Upper lobe of right lung (tissue), 1 donor: Measurements from ENCODE around the gene DNAH8. TPM values are rescaled to one million over a fixed set of nuclear protein-coding genes. Genes with fewer than 3 reads are reported as not detected.

Experiments
- ATAC-seq: fragments of 200-7000 bp; cut with Tn5 transposase; one replicate; pipeline ENCODE4 v1.9.1; 2020; ENCODE audit warnings: mild to moderate bottlenecking, moderate library complexity
- DNase-seq: peaks from one replicate; pipeline ENCODE4 v3.0.0-alpha.2; 2020
- H3K27ac ChIP-seq: fragments of 200-600 bp; one replicate; pipeline ENCODE4 v1.8.0; 2022
- H3K27me3 ChIP-seq: fragments of 200-600 bp; one replicate; pipeline ENCODE4 v1.8.0; 2022; ENCODE audit warnings: mild to moderate bottlenecking
- H3K36me3 ChIP-seq: fragments of 200-600 bp; one replicate; pipeline ENCODE4 v1.8.0; 2022
- H3K4me1 ChIP-seq: fragments of 200-600 bp; one replicate; pipeline ENCODE4 v1.8.0; 2022
- H3K4me3 ChIP-seq: fragments of 200-600 bp; one replicate; pipeline ENCODE4 v1.8.0; 2022; ENCODE audit warnings: mild to moderate bottlenecking
- H3K9me3 ChIP-seq: fragments of 200-600 bp; one replicate; pipeline ENCODE4 v1.8.0; 2022
- CTCF ChIP-seq: fragments of 200-600 bp; IDR thresholded peaks from one replicate; pipeline ENCODE4 v1.8.0; 2022; ENCODE audit warnings: antibody characterized with exemption
- intact Hi-C: fragments of 100-400 bp; cut with DNase I; formaldehyde crosslinking; loops from one replicate; pipeline ENCODE4 v1.11.0; 2022
- total RNA-seq: library from RNA; stranded (reverse); fragmentation: NEBNext Ultra II Directional; extraction: Animal tissue kit (Norgen Biotek cat#: 25700); gene quantifications from one replicate; pipeline ENCODE4 v1.2.1, GENCODE V29; 2021
- donor health status: DM: no; HTN: yes; CAD: no; lungs with severe emphysema.

DNAH8 gene
- total RNA-seq, 1 donor from 2014 or later, result 0.17 TPM

DNA sequence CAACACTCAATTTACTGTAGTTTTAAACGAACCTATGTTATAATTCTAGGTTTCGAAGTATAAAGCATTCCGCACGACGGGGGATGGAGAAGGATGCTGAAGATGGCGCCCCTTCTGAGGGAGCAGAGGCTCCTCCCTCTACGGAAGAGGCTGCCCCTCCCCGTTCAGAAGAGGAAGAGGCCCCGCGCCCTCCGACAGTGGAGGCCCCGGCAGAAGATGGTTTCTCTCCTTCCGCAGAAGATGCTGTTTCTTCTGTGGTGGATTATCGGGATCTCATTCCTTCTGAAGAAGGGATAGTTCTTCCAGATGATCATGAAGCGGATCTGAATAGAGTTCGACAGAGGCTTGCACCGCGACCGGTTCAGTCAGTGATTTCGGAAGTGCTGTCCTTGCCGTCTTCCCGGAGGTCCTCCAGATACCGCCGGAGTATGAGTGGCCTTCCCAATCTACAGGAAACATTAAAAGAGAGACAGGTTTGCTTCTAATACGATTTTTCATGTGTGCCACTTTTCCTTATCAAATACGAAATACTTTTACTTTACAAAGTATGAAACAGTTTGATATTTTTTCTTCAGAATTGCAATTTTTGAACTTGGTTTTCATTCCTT, 7.7 kb downstream of the DNAH8 start:
- intact Hi-C loops, result no loop called here
- no peak for ATAC-seq
- Histone ChIP-seq H3K27ac (no peak overlapping the region), H3K4me3 (no peak overlapping the region), H3K36me3 (no peaks in the 10 kb centered on the region), H3K27me3 (no peaks in the 10 kb centered on the region), H3K4me1 (no peaks in the 10 kb centered on the region), H3K9me3 (no peaks in the 10 kb centered on the region)
- DNase-seq, result no peak
- no peak for TF ChIP-seq CTCF

- Histone ChIP-seq H3K36me3 (no peaks in the 10 kb centered on the region), H3K4me3 (no peak overlapping the region), H3K27me3 (no peaks in the 10 kb centered on the region), H3K27ac (no peak overlapping the region), H3K9me3 (no peaks in the 10 kb centered on the region), H3K4me1 (no peaks in the 10 kb centered on the region)
- DNase-seq (no peak), ATAC-seq (no peak)
- no peak for TF ChIP-seq CTCF
- intact Hi-C loops, result no loop called here
Measured at GRCh38 chr6:38723783-38724182, 8.7 kb downstream of the DNAH8 start.

GRCh38 chr6:38724343-38724742, 9.2 kb downstream of the DNAH8 start:
- no peak for TF ChIP-seq CTCF
- no peaks in the 10 kb centered on the region for H3K4me1 ChIP-seq
- no peaks in the 10 kb centered on the region for H3K9me3 ChIP-seq
- no peak overlapping the region for H3K27ac ChIP-seq
- no peak for ATAC-seq
- H3K27me3 ChIP-seq, result no peaks in the 10 kb centered on the region
- intact Hi-C loops, result no loop called here
- no peak overlapping the region for H3K4me3 ChIP-seq
- no peak for DNase-seq
- no peaks in the 10 kb centered on the region for H3K36me3 ChIP-seq

DNA sequence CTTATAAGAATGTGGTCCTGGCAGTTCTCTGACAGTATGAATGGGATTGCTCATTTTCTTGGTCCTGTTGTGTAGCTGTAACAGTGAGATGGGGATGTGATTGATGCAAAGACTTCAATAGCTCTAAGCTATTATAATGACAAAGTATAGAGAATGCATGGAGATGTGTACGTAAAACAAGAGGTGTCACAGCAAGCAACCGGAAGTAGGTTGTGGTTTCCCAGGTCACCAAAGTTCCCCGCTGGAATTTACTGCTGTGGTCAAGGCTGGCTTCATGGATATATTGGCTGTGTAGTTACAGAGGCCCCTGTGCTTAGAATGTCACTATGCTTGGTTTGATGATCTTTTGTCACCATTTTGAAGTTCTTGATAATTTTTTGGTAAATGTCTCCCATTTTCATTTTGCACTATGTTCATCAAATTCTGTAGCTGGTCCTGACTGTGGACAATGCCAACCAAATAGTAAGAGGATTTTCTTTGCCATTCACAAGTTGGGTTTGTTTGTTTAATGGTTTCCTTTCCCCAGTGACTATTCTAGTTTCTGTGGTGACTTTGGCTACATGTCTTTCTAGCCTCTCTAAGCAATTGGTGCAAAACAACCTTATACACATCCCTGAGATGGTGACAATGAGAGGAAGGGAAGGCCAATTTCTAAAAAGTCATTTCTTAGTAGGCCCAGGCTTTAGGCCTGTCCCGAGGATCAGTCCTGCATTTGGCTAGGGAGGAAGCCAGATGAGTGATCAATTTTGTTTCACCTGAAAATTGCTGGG, 10.5 kb downstream of the DNAH8 start:
- Histone ChIP-seq H3K36me3 (no peaks in the 10 kb centered on the region), H3K4me3 (no peak overlapping the region), H3K4me1 (peaks cover 6% of the 10 kb centered on the region), H3K9me3 (no peaks in the 10 kb centered on the region), H3K27ac (no peak overlapping the region), H3K27me3 (no peaks in the 10 kb centered on the region)
- intact Hi-C loops, result no loop called here
- DNase-seq (no peak), ATAC-seq (no peak)
- no peak for TF ChIP-seq CTCF

DNA sequence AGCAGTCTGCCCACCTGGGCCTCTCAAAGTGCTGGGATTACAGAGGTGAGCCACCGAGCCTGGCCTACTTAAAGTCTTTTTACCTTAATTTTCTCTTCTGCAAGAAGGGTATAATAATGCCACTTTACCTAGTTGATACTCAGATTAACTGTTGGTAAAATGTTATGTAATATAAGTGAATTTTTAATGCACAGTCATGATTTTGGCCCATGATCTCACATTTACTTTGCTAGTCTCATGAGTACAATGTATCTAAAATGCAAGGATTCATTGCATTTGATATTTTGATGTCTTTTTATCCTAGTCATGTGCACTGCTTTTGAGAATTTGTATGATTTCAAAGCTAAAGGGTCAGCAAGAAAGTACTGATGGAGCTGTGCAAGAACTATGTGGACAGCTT, 13.1 kb downstream of the DNAH8 start:
- Histone ChIP-seq H3K27me3 (no peaks in the 10 kb centered on the region), H3K4me3 (no peak overlapping the region), H3K9me3 (no peaks in the 10 kb centered on the region), H3K36me3 (no peaks in the 10 kb centered on the region), H3K27ac (no peak overlapping the region), H3K4me1 (peaks cover 6% of the 10 kb centered on the region)
- ATAC-seq (no peak), DNase-seq (no peak)
- intact Hi-C loops, result no loop called here
- TF ChIP-seq CTCF, result no peak
